Measurements from ENCODE around the gene CHAC1.

DNA sequence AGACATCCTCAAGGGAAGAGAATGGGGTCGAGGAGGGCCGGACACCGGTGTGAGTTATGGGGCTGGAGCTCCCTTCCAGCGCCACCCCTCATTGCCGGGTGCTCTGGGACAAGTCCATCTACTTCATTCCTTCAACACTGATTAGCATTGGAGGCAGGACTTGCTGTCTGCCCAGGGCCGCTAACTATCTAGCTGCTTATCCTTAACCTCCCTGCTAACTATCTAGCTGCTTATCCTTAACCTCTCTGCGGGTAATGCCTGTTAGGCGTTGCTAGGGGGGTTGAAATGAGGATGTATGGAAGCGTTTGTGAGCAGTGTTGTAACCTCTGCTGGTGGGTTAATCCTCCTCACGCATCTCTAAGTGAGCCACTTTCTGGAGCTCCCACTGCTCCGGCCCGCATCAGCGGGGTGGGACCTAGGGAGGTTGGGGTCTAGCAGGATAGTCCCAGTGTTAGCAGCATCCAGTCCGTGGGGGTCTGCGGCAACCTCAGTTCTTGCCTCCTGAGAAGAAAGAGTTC, 10.9 kb upstream of the CHAC1 start:
- TF ChIP-seq, protein P1, sequence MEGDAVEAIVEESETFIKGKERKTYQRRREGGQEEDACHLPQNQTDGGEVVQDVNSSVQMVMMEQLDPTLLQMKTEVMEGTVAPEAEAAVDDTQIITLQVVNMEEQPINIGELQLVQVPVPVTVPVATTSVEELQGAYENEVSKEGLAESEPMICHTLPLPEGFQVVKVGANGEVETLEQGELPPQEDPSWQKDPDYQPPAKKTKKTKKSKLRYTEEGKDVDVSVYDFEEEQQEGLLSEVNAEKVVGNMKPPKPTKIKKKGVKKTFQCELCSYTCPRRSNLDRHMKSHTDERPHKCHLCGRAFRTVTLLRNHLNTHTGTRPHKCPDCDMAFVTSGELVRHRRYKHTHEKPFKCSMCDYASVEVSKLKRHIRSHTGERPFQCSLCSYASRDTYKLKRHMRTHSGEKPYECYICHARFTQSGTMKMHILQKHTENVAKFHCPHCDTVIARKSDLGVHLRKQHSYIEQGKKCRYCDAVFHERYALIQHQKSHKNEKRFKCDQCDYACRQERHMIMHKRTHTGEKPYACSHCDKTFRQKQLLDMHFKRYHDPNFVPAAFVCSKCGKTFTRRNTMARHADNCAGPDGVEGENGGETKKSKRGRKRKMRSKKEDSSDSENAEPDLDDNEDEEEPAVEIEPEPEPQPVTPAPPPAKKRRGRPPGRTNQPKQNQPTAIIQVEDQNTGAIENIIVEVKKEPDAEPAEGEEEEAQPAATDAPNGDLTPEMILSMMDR (conservative IDR thresholded peaks at IDR 0.05; ENCODE audit: low read depth, low read length), result no peak
- TF ChIP-seq EZH2 (IDR thresholded peaks at IDR 0.05; ENCODE audit: borderline replicate concordance, low read depth, low read length, poor library complexity, severe bottlenecking), result no peak
